GM18951 (cell line): ENCODE data around the gene CFAP54.

Source experiments
- POLR2A ChIP-seq: IDR thresholded peaks from 4 replicates; pipeline ENCODE4 v1.6.1; 2011; ENCODE audit warnings: mild to moderate bottlenecking; ENCODE audit not compliant: insufficient read length, insufficient read depth; ENCODE audit errors: extremely low read depth
- in situ Hi-C: fragments of 300-500 bp; cut with MboI; formaldehyde crosslinking; loops from one replicate; pipeline ENCODE4 v1.12.0; 2022; ENCODE audit warnings: low sequenced_read_pairs, mixed read lengths, inconsistent platforms; ENCODE audit not compliant: unreplicated experiment

CFAP54 gene

GRCh38 chr12:96902076-96902475 lies 412.7 kb downstream of the CFAP54 start:
- in situ Hi-C loops, result no loop called here
- TF ChIP-seq POLR2A, result no peak

GRCh38 chr12:96906498-96906848 lies 417.1 kb downstream of the CFAP54 start:
- in situ Hi-C loops, result no loop called here

GRCh38 chr12:96906849-96907670 lies 417.7 kb downstream of the CFAP54 start, which contains the start of gene NEDD1:
Gene NEDD1, plus strand, starts transcription at chr12:96907257. Its CDS starts 2,503 bp downstream, at chr12:96909760.
- in situ Hi-C loops, result no loop called here
- TF ChIP-seq POLR2A, result peak; percentile 95

More at GRCh38 chr12:96906498-96906848, 417.1 kb downstream of the CFAP54 start:
- TF ChIP-seq POLR2A, result no peak

GRCh38 chr12:96907671-96908422 lies 418.5 kb downstream of the CFAP54 start:
- in situ Hi-C loops, result no loop called here
- no peak for TF ChIP-seq POLR2A

GRCh38 chr12:96908423-96908675 lies 419.0 kb downstream of the CFAP54 start:
- in situ Hi-C loops, result no loop called here
- no peak for TF ChIP-seq POLR2A

- TF ChIP-seq POLR2A, result no peak
Observed at GRCh38 chr12:96912261-96912660, 422.9 kb downstream of the CFAP54 start.

GRCh38 chr12:96912943-96913342 lies 423.6 kb downstream of the CFAP54 start:
- TF ChIP-seq POLR2A, result no peak
- in situ Hi-C loops, result no loop called here

More at GRCh38 chr12:96912261-96912660, 422.9 kb downstream of the CFAP54 start:
- in situ Hi-C loops, result no loop called here

GRCh38 chr12:96919510-96920210 lies 430.3 kb downstream of the CFAP54 start:
- in situ Hi-C loops, result no loop called here
- TF ChIP-seq POLR2A, result no peak
